BLaER1 (cell line): ENCODE results near the gene HOXB6.

ENCODE experiments used
- H3K27ac ChIP-seq: shearing (Covaris generic); formaldehyde crosslinking; 2 replicates; pipeline ENCODE4 v1.8.1; 2022
- H3K27me3 ChIP-seq: shearing (Covaris generic); formaldehyde crosslinking; 2 replicates; pipeline ENCODE4 v1.8.1; 2022
- H3K36me3 ChIP-seq: shearing (Covaris generic); formaldehyde crosslinking; 2 replicates; pipeline ENCODE4 v1.8.1; 2022
- H3K4me1 ChIP-seq: shearing (Covaris generic); formaldehyde crosslinking; 2 replicates; pipeline ENCODE4 v1.8.1; 2022
- H3K4me2 ChIP-seq: shearing (Covaris generic); formaldehyde crosslinking; 2 replicates; pipeline ENCODE4 v1.8.1; 2022
- H3K4me3 ChIP-seq: shearing (Covaris generic); formaldehyde crosslinking; 2 replicates; pipeline ENCODE4 v1.8.1; 2022
- H3K9ac ChIP-seq: shearing (Covaris generic); formaldehyde crosslinking; 2 replicates; pipeline ENCODE4 v1.8.1; 2022
- H3K9me3 ChIP-seq: shearing (Covaris generic); formaldehyde crosslinking; 2 replicates; pipeline ENCODE4 v1.8.1; 2022
- H4K20me1 ChIP-seq: shearing (Covaris generic); formaldehyde crosslinking; 2 replicates; pipeline ENCODE4 v1.8.1; 2022
- Cebpa-rat ChIP-seq: shearing (Covaris generic); IDR thresholded peaks from 2 replicates; pipeline ENCODE4 v1.8.1; 2022

The HOXB6 gene

DNA sequence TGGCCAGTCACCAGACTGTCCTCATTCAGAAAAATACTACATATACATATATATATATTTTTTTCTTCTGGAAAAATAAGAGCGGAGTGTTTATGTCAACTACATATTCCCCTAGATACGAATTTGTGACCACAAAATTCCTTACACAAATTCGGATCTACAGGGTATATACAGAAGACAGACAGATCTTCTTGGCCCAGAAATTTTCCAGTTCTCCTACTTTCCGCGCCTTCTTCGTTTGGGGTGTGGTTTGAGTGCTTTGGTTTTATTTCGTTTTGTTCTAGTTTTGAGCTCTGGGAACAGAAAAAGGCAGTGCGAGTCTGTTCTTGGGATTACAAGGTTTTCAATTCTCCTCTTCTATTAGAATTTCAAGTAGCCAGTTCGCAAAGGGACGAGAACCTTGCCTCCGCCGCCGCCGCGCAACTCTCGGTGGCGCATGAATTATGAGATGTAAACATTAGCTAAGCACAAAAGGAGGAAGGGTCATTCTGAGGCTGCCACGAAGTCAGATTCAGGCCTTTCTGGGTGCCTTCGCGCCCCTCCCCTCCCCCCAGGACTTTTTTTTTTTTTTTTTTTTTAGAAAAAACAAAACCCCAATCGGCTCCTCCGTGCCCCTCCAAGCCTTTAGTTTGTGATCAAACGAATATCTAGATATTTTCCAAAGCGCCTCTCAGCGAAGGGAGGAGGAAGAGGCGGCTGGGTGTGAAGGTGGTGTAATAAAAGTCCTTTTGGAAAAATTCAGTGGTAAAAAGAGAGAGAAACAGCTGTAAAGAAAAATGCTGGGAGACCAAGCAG lies 24.8 kb downstream of the HOXB6 start:
- Histone ChIP-seq H3K4me2 (no peak overlapping the region), H3K27ac (no peak overlapping the region), H3K9ac (no peak overlapping the region), H3K9me3 (no peaks in the 10 kb centered on the region), H4K20me1 (peaks cover 88% of the 10 kb centered on the region), H3K4me1 (peaks cover 5% of the 10 kb centered on the region; the same call in 1 of the 2 replicates), H3K4me3 (no peak overlapping the region), H3K36me3 (no peaks in the 10 kb centered on the region), H3K27me3 (peaks cover 100% of the 10 kb centered on the region)
- TF ChIP-seq Cebpa-rat, result no peak

DNA sequence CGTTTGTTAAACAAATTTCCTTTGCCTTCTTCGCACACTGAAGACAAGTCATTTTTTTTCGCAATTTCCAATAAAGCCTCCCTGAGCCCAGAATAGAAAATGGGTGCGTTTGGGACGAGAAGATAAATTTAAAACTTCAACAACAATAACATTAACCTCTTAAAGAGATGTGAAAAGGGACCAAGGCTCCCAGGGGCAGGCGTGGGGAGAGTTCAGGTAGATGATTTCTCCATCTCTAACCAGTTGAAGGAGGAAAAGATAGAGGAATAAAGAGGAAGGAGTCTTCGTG lies 25.4 kb downstream of the HOXB6 start:
- no peak overlapping the region for H3K27ac ChIP-seq
- H3K4me3 ChIP-seq, result no peak overlapping the region
- H3K36me3 ChIP-seq, result no peaks in the 10 kb centered on the region
- peaks cover 91% of the 10 kb centered on the region for H4K20me1 ChIP-seq
- peaks cover 5% of the 10 kb centered on the region; the same call in 1 of the 2 replicates for H3K4me1 ChIP-seq
- no peaks in the 10 kb centered on the region for H3K9me3 ChIP-seq
- H3K27me3 ChIP-seq, result peaks cover 100% of the 10 kb centered on the region
- no peak for TF ChIP-seq Cebpa-rat
- no peak overlapping the region for H3K9ac ChIP-seq
- no peak overlapping the region for H3K4me2 ChIP-seq

DNA sequence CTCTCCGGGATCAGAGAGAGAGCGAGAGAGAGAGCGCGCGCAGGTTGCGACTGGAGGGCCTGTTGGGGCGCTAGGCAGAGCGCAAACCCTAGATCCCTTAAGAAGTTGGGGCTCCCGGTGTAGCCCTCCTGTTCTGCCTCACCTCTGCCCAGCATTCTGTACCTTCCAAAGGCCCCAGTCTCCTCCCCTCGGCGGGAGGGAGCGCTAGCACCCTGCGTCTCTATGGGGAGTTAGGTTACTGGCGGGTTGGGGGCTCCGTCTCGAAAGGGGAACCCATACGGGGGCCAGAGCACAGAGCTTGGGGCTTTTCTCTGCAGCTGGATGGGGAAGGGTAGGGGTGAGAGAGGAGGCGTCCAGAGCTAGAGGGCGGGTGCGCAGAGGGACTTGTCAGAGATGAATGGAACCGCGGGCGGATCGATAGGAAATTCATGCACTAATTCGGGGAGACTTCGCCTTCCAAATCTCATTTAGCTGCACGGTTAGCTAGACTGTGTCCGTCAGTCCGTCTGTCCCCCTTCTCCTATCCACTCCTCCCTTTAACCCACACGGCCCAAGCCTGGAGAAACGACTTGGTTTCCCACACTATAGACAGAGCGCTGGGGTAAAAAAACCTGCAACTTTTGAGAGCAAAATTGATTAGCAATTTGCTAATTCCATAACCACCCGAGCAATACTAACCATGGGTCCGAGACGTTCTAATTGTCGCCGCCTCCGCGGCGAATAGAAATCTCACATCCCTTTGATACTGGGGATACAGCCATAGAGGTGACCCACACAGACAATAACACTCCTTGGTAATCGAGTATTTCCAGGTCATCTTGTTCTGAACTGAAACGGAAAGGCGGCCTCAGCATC lies 25.9 kb downstream of the HOXB6 start:
- Histone ChIP-seq H4K20me1 (peaks cover 91% of the 10 kb centered on the region), H3K27me3 (peaks cover 100% of the 10 kb centered on the region), H3K36me3 (no peaks in the 10 kb centered on the region), H3K9me3 (no peaks in the 10 kb centered on the region), H3K4me1 (peaks cover 5% of the 10 kb centered on the region; the same call in 1 of the 2 replicates), H3K27ac (no peak overlapping the region), H3K4me2 (no peak overlapping the region), H3K4me3 (no peak overlapping the region), H3K9ac (no peak overlapping the region)
- TF ChIP-seq Cebpa-rat, result no peak

DNA sequence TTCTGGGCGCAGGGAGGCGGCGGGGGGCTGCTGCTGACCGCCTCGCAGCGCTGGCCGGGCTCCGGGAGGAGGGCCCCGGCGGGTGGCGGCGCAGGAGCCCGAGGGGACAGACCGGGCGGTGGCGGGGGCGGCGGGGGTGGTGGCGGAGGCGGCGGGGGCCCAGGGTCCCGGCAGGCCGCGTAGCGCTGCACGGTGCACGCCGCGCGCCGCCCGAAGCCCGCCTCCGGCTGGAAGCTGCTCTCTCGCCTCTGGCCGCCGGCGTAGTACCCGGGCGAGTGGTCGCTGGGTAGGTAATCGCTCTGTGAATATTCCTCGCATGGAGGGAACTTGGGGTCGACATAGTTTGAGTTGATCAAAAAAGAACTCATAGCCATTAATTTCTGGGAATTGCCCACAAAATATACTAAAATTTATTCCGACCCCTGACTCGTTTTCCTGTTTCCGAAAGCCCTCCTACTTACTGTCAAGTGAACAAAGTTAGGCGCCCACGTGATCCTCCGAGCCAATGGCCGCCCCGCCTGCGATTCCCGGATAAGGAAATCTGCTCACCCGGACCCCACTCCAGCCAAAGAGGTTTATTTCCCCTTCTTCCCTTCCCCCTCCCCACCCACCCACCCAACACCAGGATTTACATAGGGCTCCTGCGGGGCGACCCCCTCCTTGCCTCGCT lies 26.7 kb downstream of the HOXB6 start, which contains the start of gene HOXB4:
TSS of gene HOXB4 (minus strand) at position 405 of the 670 bp plus-strand sequence. CDS start at position 374, 31 bp downstream.
- no peak within 1 kb of the TSS for H3K9ac ChIP-seq
- H4K20me1 ChIP-seq, result peaks cover 91% of the 10 kb centered on the region
- H3K4me1 ChIP-seq, result peaks cover 5% of the 10 kb centered on the region; the same call in 1 of the 2 replicates
- no peak within 1 kb of the TSS for H3K27ac ChIP-seq
- no peak within 1 kb of the TSS for H3K4me3 ChIP-seq
- H3K4me2 ChIP-seq, result no peak within 1 kb of the TSS
- TF ChIP-seq Cebpa-rat, result no peak
- H3K9me3 ChIP-seq, result no peaks in the 10 kb centered on the region
- peaks cover 100% of the 10 kb centered on the region for H3K27me3 ChIP-seq
- no peaks in the 10 kb centered on the region for H3K36me3 ChIP-seq

DNA sequence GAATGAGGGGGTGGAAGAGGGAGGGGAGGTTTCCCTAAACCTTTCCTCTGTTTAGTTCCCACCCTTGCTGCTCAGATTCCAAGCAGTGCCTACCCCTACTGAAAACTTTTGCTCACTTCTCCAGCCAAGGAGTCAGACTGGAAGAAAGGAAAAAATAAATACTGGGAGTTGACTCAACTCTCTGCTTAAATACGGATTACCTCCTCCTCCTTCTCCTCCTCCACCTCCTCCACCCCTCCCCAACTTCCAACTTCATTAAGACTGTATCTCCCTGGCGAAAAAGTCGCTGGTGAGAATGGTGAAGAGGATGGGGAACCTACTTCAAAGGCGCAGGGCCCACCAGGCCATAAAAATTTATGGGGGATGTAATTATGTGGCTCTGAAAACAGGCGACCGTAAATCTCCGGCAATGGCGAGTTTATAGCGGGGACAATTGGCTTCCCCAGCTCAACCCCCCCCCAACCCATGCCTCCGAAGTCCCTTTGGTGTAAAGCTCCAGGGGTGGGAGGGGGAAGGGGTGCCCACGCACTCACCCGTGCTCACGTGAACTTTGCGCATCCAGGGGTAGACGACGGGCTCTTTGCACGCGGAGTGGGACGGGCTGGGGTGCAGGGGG lies 27.3 kb downstream of the HOXB6 start:
- Histone ChIP-seq H3K4me2 (no peak overlapping the region), H3K9me3 (no peaks in the 10 kb centered on the region), H3K9ac (no peak overlapping the region), H3K27ac (no peak overlapping the region), H3K4me3 (no peak overlapping the region), H3K36me3 (no peaks in the 10 kb centered on the region), H4K20me1 (peaks cover 91% of the 10 kb centered on the region), H3K4me1 (peaks cover 5% of the 10 kb centered on the region; the same call in 1 of the 2 replicates), H3K27me3 (peaks cover 100% of the 10 kb centered on the region)
- TF ChIP-seq Cebpa-rat, result no peak

DNA sequence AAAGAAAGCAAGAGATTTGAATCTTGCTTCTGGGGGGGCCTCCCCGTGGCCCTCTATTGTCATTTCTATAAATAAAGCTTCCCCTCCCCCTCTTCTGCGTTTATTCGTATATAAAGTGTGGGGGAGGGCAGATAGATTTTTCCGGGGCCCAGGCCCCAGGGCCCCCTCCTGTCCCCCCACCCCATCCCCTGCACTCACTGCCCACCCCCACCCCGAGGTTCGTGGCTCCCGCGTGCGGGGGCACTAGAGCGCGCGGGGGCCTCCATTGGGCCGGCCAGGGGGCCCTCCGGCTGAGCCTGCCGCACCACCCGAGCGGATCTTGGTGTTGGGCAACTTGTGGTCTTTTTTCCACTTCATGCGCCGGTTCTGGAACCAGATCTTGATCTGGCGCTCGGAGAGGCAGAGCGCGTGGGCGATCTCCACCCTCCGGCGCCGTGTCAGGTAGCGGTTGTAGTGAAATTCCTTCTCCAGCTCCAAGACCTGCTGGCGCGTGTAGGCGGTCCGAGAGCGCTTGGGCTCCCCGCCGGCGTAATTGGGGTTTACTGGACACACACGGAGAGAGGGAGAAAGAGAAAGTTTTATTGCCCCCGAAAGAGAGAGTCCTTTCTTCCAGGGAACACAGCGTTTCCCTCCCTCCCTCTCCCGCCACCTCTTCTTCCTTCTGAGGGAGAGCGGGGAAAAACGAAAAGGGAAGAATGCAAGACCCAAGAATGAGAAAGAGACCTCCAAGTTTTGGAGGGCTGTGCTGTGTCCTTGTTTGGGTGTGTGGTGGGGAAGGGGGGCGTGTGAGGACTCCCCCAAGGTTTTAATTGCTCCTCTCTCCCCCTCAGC lies 28.1 kb downstream of the HOXB6 start:
- Histone ChIP-seq H3K4me2 (no peak overlapping the region), H3K36me3 (no peaks in the 10 kb centered on the region), H3K9me3 (no peaks in the 10 kb centered on the region), H3K27me3 (peaks cover 100% of the 10 kb centered on the region), H3K4me1 (no peaks in the 10 kb centered on the region), H4K20me1 (peaks cover 91% of the 10 kb centered on the region), H3K27ac (no peak overlapping the region), H3K9ac (no peak overlapping the region), H3K4me3 (no peak overlapping the region)
- TF ChIP-seq Cebpa-rat, result no peak

DNA sequence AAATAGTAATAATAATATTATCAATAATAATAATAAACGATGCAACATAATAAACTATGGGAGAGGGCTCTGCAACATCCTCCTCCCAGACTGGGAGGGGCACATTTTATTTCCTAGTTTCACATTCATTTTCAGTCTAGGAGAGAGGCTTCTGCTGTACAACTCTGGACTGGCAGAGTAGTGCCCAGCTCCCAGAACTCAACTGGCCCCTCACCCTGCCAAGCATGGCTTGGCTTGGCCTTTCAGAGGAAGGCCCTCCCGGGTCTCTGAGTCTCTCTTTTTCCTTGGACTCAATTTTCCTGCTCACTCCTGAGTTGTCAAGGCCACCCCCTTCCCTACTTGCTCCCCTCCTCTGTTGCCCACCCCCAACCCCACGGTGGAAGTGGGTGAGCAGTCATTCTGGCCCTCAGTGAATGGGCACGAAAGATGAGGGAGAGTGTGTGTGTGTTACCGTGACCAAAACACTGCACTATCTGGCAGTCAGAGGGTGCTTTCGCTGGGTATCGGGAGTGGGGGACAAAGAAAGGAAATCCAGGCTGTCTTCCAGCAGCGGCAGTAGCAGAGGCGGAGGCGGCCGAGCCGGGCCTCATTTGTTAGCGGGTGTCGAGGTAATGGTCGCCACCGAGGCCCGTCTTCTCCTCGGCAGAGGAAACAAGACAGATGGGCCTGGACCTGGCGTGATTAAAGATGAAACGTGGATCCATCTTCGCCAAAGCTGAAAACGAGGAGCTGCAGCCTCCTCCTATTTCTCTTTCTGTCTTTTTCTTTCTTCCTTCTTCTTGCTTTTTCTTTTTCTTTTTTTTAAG lies 28.9 kb downstream of the HOXB6 start:
- H3K4me2 ChIP-seq, result no peak overlapping the region
- H3K27ac ChIP-seq, result no peak overlapping the region
- no peak overlapping the region for H3K9ac ChIP-seq
- H3K36me3 ChIP-seq, result no peaks in the 10 kb centered on the region
- peaks cover 100% of the 10 kb centered on the region for H3K27me3 ChIP-seq
- no peaks in the 10 kb centered on the region for H3K4me1 ChIP-seq
- no peak overlapping the region for H3K4me3 ChIP-seq
- peaks cover 91% of the 10 kb centered on the region for H4K20me1 ChIP-seq
- TF ChIP-seq Cebpa-rat, result no peak
- no peaks in the 10 kb centered on the region for H3K9me3 ChIP-seq

DNA sequence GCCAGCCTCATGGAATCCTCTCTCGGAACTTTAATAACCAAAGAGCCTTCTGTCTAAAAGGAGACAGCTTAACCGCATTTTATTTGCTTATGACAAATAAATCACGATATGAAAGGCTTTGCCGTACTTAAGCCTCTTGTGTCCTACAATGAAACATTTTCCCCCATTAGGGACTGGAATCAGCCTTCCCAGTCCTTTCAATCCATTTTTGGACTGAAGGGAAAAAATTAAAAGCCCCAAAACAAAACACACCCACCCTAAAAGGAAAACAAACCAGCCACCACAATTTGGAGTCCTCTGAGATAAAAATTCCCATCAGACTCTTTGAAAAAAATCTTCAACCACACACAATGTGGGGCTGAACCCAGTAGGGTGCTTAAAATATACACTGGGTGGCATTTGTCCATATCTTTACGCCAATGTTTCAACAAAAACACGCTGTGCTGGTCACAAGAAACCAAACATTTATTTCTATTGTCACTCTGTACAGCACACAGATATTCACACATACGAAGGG lies 29.7 kb downstream of the HOXB6 start:
- no peak overlapping the region for H3K4me2 ChIP-seq
- no peaks in the 10 kb centered on the region for H3K4me1 ChIP-seq
- no peak overlapping the region for H3K4me3 ChIP-seq
- H3K36me3 ChIP-seq, result no peaks in the 10 kb centered on the region
- H3K27me3 ChIP-seq, result peaks cover 100% of the 10 kb centered on the region
- no peaks in the 10 kb centered on the region for H3K9me3 ChIP-seq
- H3K9ac ChIP-seq, result no peak overlapping the region
- H3K27ac ChIP-seq, result no peak overlapping the region
- TF ChIP-seq Cebpa-rat, result no peak
- peaks cover 91% of the 10 kb centered on the region for H4K20me1 ChIP-seq
